BJ (cell line): ENCODE results near the gene ITGB2. TPM values are rescaled to one million over a fixed set of nuclear protein-coding genes. Genes with fewer than 3 reads are reported as not detected.

Experiments
- CTCF ChIA-PET: fragments of 350-600 bp; formaldehyde crosslinking; extraction: SDS; loops from one replicate; lab custom pipeline; 2021; ENCODE audit warnings: antibody characterized with exemption, inconsistent platforms; lab: Yijun Ruan, JAX
- POLR2A ChIA-PET: fragments of 300-600 bp; sonication (Branson Sonifier 250); formaldehyde crosslinking; extraction: SDS; loops from one replicate; lab custom pipeline; 2021; ENCODE audit warnings: antibody characterized with exemption; lab: Charles Lee
- DNase-seq: peaks from one replicate; pipeline ENCODE4 v3.0.0-alpha.2; 2011; ENCODE audit warnings: low read depth
- H3K27me3 ChIP-seq: 2 replicates; pipeline ENCODE4 v1.6.0; 2011; ENCODE audit warnings: low read length; ENCODE audit not compliant: control insufficient read depth, insufficient read depth
- H3K36me3 ChIP-seq: 2 replicates; pipeline ENCODE4 v1.5.1; 2011; ENCODE audit warnings: low read length; ENCODE audit not compliant: control insufficient read depth, insufficient read depth
- H3K4me3 ChIP-seq: 2 replicates; pipeline ENCODE4 v1.5.1; 2011; ENCODE audit warnings: low read depth, mild to moderate bottlenecking, control low read depth, low read length
- polyA plus RNA-seq: library from polyadenylated mRNA; depleted of rRNA; stranded (reverse); fragments of >200 nt; gene quantifications from 2 replicates; pipeline ENCODE4 v1.2.3, GENCODE V29; 2011
- TF ChIP-seq, protein P1 (sequence below): IDR thresholded peaks from 2 replicates; pipeline ENCODE4 v1.5.1; 2011; ENCODE audit warnings: low read depth, mild to moderate bottlenecking, control low read depth, inconsistent platforms, low read length, moderate library complexity; ENCODE audit not compliant: insufficient read depth

ITGB2 gene
- polyA plus RNA-seq, 1 experiment: not detected

DNA sequence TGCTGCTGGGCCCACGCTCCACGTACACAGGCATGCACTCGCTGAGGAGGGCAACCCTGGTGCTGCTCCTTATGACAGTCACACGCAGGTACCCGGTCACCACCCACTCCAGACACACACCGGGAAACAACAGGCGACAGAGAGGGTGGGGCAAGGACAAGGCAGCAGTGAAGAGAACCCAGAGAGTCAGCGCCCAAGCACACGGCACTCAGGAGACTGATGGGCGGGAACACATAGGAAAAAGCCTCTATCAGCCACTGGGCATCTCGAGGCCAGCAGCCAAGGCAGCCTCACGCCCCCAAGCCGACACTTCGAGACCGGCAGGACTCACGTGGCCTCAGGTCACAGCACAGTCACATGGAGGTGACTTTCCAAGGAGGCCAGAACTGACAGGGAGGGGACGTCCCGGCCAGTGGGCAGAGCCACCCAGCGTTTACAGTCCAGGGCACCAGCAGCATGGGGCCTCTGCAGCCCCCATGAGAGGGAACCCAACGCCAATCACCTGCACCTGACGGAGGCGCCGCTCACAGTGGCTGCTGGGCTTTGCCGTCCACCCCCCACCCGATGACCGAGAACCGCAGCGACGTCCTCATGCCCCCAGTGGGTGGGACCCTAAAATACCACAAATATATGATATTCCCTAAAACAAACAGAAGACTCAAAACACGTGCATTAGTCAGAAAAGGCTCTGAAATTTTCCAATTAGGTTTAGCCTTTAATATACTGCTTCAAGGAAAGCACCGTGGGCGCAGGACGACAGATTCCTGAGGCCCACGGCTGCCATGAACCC, 66.9 kb downstream of the ITGB2 start:
- peaks cover 45% of the 10 kb centered on the region for H3K36me3 ChIP-seq
- POLR2A ChIA-PET: no interaction called here
- CTCF ChIA-PET: no interaction called here
- no peak overlapping the region for H3K4me3 ChIP-seq
- DNase-seq: no peak
- TF ChIP-seq, protein P1, sequence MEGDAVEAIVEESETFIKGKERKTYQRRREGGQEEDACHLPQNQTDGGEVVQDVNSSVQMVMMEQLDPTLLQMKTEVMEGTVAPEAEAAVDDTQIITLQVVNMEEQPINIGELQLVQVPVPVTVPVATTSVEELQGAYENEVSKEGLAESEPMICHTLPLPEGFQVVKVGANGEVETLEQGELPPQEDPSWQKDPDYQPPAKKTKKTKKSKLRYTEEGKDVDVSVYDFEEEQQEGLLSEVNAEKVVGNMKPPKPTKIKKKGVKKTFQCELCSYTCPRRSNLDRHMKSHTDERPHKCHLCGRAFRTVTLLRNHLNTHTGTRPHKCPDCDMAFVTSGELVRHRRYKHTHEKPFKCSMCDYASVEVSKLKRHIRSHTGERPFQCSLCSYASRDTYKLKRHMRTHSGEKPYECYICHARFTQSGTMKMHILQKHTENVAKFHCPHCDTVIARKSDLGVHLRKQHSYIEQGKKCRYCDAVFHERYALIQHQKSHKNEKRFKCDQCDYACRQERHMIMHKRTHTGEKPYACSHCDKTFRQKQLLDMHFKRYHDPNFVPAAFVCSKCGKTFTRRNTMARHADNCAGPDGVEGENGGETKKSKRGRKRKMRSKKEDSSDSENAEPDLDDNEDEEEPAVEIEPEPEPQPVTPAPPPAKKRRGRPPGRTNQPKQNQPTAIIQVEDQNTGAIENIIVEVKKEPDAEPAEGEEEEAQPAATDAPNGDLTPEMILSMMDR: no peak
- no peaks in the 10 kb centered on the region for H3K27me3 ChIP-seq

DNA sequence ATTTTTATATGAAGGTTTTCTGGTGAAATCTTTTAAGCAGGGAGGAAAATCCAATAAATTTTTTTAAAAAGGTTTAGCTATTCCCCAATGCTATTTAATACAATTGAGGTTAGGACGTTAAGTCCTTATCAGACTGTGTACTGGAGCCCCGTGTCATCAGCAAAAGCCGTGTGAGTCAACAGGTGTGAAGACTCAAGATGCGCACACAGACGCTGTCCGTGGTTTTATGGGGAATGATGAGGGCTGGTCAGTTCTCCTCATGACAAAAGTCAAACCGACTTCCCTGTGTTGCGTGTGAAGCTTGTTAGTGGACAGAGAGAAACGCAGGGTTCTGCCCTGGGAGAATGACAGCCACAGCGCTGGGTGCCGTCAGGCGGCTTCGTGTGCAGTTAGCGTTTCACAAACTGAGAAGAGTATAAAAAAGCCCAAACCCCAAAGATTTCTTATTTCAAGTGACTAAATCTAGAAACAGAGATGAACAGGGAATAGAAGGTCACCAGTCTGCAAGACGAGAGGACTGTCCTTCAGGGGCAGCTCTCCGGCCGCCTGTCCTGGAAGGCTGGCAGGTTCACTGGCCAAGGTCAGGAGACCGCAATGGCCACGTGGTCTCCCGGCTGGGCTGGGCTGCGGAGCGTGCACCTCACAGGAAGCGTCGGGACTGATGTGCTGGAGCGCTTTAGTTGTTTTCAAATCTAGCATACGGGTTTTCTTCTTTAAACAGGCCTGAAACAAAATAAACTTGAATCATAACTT, 69.6 kb downstream of the ITGB2 start:
- POLR2A ChIA-PET: no interaction called here
- peaks cover 39% of the 10 kb centered on the region for H3K36me3 ChIP-seq
- TF ChIP-seq, protein P1: no peak
- CTCF ChIA-PET: no interaction called here
- DNase-seq: no peak
- H3K4me3 ChIP-seq: no peak overlapping the region
- H3K27me3 ChIP-seq: no peaks in the 10 kb centered on the region

DNA sequence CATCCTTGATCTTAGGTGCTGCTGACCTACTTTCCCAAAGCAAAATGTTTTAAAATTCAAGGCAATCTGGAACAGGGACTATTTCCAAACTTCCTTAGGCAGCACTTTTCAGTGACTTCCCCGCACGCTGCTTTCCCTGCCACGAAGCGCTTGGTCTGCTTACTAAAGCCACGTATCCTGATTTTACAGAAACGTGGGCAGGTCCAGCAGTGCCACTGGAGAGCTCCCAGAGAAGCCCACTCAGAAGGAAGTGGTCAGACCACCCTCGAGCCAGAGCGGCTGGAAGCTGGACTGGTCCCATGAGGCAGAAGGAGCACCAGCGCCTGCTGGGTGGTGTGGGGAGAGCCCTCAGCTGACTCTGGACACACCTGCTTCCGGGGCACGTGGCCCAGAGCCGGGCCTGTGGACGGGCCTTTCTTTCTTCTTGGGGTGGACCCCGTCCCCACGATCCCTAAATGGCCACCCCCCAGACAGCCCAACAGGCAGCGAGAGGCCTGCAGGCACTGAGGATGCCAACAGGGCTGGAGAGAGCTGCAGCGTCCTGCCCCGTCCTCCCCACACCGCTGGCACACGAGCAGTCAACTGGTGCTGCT, 70.4 kb downstream of the ITGB2 start:
- CTCF ChIA-PET: no interaction called here
- H3K27me3 ChIP-seq: no peaks in the 10 kb centered on the region
- POLR2A ChIA-PET: no interaction called here
- H3K4me3 ChIP-seq: no peak overlapping the region
- TF ChIP-seq, protein P1: no peak
- peaks cover 32% of the 10 kb centered on the region for H3K36me3 ChIP-seq
- no peak for DNase-seq

DNA sequence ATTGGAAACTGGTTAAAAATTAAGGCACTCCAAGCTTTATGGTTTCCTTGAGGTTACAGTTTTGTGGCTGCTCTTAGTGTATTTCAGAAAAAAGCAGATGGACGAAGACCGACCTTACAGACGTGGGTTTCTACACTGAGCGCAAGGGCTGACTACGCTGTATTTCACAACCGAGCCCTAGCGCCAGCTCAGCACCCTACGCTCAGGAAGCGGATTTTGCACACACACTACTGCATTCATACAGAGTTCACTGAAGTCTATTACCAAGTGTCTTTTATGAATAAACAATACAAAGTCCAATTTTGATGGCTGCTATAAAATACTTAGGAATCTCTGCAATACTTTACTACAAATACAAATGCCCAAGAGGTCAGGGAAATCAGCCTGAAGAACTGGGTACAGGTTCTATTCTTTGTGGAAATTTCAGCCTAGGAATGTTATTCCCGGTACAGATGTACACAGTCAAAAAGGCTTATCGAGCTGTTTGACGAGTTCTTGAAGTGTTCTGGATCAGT, 71.0 kb downstream of the ITGB2 start:
- no peak for DNase-seq
- CTCF ChIA-PET: no interaction called here
- POLR2A ChIA-PET: no interaction called here
- peaks cover 27% of the 10 kb centered on the region for H3K36me3 ChIP-seq
- TF ChIP-seq, protein P1: no peak
- H3K4me3 ChIP-seq: no peak overlapping the region
- H3K27me3 ChIP-seq: no peaks in the 10 kb centered on the region
